ENCODE measurements around the gene PPP6R1.

Gene PPP6R1

DNA sequence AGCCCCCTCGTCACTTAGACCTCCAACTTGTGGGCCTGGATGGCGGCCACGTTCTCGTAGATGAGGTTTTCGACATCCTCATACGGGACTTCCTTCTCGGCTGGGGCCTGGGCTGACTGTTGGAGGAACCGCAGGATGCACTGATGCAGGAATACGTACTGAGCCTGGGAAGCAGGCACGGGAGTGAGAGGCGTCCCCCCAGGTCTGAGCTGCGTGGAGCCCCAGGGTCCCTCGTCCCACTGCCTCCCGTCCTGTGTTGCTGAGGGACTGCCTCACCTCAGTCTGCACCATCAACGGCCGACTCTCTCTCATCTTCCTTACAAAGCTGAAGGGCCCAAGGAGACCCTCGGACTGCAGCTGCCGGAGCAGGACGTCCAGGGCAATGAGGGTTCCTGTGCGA, 77.1 kb downstream of the PPP6R1 start:
- DNase-seq (ENCODE audit: low read depth in 2 of 2), result no peak

Measured in activated CD8-positive, alpha-beta memory T cell treated with anti-CD3 and anti-CD28 coated beads for 4 hours (primary cell).